Head of caudate nucleus (tissue), 42 donors: ENCODE results near the gene KRT86.
"Not testable (repeated sequence)": the region's sequence is repeated elsewhere in the genome, so short reads cannot be mapped to it uniquely, and the experiment has no call there.

Experiments
- DNase-seq, 42 donors: peaks; one replicate each; pipeline versions ENCODE4 v3.0.0 to v3.0.0-alpha.2; 2020 to 2021; ENCODE audit warnings: mixed read lengths in 7 of 42
- intact Hi-C: fragments of 100-400 bp; cut with DNase I; formaldehyde crosslinking; loops from one replicate; pipeline ENCODE4 v1.15.0; 2022

Gene KRT86

DNA sequence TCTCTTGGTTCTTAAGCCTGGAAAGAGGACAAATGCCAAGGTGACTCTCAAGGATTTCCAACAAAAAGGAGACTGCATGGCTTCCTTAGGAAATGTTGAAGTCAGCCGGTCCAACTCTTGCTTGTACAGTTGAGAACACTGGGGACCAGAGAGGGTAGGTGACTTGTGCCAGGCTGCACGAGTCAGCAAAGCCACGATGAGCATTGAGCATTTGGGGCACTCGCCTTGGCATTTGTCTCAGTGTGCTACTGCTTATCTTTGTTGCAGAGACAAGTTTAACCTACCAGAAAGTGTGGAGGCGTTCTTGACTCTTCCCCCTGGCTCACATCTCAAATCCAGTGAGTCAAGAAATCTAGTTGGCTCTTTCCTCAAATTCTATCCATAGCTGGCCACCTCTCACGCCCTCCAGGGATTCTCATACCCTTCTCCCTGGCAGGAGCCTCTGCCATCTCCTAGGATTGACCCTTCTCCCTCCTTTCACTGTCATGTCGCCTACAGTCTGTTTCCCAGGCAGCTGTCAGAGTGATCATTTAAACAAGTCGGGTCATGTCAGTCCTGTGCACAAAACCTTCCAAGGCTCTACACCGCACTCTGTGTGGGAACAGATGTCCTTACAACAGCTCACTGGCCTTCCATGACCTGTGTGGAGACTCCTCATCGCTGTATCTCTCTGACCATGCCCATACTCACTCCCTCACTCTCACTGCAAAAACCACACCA is 64.0 kb downstream of the KRT86 start:
- DNase-seq = no peak
- intact Hi-C loops = no loop called here

DNA sequence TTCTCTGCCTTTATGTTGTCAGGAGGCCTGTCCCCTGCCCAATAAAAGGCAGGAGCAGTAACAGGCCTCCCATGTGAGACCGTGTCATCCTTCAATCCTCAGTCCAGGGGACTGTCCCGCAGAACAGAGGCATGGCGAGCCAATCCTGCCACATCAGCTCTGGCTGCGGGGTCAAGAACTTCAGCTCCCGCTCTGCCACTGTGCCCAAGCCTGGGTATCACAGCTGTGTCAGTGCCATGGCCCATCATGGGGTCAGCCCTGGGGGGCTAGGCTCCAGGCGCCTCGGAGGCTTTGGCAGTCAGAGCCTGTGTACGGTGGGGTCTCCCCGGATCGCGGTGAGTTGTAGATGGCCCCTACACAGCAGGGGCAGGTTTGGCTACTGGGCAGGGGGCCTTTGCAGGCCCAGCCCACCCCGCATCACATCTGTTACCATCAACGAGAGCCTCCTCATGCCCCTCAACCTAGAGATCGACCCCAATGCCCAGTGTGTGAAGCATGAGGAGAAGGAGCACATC is 66.7 kb downstream of the KRT86 start:
- no peak for DNase-seq
- intact Hi-C loops = no loop called here

DNA sequence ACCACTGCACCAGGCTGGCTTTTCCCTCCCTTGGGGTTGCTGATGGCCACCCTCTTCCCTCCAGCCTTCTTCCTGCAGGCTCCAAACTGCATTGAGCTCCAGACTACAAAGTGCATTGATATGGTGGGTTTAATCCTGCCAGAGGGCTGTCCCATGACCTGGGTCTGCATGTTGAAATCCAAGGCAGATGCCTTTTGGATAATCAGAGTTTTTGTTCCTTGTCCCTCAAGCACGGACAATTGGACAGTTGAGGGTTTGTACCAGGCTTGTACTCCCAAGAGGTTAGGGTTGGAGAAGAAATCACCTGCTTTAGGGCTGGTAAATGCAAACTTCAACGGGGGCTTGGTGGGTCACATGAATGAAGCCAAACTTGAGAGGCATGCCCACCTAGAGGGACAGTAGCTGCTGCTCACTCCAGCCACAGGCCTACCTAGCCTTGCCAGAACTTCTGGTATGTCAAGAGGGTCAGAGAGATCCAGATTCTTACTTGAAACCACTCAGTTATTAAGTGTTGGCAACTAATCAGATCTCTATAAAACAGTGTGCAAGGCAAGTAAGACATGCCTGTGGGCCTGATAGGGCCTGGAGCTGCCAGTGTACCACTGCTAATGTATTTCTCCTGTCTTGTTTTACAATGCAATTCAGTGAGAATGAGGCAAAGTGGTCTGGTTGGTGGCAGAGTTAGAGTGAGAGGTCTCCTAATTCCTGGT is 68.5 kb downstream of the KRT86 start:
- intact Hi-C loops = no loop called here
- DNase-seq = no peak

DNA sequence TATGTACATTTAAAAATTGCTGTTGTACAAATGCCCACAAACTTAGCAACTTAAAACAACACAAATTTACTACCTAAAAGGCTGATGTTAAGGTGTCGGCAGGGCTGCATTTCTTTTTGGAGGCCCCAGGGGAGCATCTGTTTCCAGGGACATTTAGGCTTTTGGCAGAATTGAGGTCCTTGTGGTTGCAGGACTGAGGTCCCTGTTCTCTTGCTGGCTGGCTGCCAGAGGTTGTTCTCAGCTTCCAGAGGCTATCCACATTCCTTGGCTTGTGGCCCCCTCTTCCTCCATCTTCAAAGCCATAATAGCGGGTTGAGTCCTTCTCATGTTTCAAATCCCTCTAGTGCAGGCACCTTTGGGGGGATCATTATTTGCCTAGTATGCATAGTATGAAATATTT is 69.1 kb downstream of the KRT86 start:
- DNase-seq = no peak
- intact Hi-C loops = no loop called here

DNA sequence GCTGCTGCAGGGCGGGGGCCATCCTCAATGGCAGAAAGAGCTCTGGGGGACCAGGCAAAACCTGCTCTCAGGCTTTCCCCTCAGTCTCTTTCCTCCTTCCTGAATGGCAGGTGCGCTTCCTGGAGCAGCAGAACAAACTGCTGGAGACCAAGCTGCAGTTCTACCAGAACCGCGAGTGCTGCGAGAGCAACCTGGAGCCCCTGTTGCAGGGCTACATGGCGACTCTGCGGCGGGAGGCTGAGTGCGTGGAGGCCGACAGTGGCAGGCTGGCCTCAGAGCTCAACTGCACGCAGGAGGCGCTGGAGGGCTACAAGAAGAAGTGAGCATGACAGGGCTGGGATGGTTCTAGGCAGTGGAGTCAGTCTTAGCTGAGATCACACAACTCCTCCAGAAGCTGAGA is 69.7 kb downstream of the KRT86 start:
- no peak for DNase-seq
- intact Hi-C loops = no loop called here

DNA sequence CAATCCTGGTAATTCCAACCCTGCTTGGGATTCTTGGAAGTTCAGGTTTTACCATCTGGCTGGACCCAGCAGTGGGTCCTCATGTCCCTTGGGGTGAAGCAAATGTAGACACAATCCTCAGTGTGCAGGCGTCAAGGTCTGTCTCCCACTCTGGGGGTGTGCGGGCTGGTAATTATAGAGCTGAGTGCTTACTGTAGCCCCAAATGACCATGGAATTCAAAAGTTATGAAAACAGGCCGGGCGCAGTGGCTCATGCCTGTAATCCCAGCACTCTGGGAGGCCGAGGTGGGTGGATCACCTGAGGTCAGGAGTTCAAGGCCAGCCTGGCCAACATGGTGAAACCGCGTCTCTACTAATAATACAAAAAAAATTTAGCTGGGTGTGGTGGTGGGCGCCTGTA is 70.6 kb downstream of the KRT86 start:
- intact Hi-C loops, DNase-seq: not testable (repeated sequence)

DNA sequence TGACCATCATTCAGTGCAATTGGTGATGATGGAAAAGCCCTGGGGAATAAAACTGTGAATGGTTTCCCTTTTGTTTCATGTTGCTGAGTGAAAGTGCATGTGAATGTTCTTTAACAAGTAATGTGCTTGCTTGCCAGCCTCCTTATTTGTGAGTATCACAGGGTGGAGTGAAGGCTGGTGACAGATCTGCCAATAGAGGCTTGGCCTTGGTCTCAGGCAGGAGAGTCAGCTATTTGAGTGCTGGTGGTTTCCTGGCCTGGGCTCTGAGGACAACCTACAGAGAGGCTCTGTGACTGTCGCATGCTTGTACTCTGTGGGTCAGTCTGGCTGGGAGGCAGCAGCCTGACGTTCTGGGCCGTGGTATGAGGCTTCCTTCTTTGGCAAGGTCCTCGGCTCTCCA is 72.1 kb downstream of the KRT86 start:
- peak in 17 of 42 donors; percentile 9 to 59 (median 28) for DNase-seq
- intact Hi-C loops = no loop called here

DNA sequence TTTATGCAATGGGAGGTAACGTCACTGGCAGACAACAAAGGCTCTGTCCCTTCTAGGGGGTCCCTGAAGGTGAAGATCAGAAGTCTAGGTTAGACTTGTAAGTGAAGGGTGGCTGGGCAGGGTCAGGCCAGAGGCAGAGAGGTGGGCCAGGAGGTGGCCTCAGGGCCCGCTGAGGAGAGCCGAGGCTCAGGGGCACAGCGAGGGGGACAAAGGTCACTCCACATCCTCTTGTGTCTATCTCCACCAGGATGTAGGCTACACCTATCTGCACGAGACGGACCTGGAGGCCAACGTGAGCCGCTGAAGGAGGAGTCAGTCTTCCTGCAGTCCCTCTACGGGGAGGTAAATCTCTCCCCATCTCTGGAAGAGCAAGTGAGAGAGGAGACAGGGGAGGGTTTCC is 72.6 kb downstream of the KRT86 start:
- intact Hi-C loops = no loop called here
- no peak for DNase-seq

DNA sequence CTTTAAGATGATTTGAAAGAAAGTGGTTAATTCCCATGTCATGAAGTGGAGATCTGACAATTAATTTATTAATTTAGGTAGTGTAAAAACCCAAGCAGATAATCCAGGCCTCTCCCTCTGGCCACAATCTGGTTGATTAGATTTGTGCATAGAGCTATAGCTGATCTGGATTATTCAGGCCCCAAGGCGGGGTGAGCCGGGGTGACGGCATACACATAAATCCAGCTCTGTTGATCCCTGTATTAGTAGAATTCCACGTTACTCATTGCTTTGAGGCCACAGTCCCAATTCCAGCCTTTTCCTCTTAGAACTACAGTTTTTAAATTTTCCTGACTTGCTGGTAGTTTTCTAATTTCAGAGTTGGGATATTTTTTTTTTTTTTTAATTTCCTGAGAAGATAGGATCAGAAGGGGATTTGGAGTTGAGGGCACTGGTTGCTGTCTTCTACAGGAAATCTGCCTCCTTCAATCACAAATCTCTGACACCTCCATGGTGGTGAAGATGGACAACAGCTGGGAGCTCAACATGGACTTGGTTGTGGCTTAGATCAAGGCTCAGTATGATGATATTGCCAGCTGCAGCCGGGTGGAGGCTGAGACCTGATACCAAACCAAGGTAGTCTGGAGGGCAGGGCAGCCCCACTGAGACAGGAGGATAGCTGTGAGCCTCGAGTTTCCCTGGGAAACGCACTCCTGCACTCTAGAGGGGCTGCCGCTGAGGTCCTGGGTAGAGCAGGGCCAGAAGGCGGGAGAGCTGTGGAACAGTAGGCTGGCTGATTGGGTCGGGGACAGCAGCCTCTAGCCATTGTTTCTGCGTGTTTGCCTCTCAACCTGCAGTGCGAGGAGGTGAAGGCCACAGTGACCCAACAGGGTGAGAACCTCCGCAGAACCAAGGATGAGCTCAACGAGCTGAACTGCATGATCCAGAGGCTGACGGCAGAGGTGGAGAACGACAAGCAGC is 73.4 kb downstream of the KRT86 start:
- DNase-seq = peak in 1 of 42 donors; percentile 19
- intact Hi-C loops = no loop called here

DNA sequence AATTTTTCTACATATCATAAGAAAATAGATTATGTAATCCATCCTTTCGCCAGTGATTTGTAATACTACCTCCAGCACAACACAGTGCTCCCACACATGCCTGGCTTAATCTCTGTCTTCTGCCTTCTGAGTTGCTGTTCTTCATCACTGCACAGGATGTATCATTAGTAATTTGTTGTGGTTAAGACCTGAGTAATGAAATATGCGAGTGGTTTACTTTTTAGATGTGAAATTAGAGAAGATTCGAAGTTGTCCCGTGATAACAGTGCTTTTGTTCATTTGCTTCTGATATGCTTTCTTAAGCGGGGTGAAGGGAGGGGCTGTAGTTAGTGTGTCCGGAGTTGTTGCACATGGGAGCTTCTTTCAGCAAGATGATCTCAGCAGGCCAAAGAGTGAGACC is 74.8 kb downstream of the KRT86 start:
- peak in 1 of 42 donors; percentile 1 for DNase-seq
- intact Hi-C loops = no loop called here

DNA sequence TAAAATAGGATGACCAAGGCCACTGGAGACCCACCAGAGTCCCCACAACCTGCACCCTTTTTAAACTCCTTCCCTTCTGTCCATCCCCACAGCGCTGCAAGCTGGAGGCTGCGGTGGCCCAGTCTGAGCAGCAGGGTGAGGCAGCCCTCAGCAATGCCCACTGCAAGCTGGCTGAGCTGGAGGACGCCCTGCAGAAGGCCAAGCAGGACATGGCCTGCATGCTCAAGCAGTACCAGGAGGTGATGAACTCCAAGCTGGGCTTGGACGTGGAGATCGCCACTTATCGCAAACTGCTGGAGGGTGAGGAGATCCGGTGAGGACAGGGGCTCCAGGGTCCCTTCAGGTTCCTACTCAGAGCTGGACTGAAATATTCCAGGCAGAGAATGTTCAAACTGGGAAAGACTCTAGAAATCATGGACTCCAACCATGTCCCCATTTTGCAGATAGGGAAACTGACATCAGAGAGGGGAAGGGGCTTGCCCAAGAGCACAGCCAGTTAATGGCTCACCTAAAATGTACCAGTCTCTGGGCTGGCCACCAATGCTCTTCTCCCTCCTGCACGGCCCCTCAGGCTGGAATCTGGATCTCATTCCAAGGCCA is 75.7 kb downstream of the KRT86 start:
- intact Hi-C loops = no loop called here
- peak in 3 of 42 donors; percentile 4 to 34 (median 32) for DNase-seq

DNA sequence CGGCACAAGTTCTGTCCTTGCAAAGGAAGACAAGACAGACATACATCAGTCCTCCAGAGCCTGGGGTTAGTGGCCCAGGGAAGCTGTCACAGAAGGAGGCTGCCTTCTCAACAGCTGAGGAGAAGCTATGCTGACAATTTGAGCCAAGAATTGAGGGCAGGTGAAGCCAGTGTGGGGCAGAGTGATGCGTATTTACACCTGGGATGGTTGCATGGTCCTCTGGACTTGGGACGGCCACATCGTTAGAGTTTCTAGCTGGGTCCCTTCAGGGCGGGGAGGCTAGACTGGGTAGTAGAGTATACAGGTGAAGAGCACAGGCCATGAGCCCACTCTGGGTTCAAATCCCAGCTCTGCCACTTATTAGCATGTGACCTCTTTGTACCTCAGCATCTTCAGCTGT is 76.3 kb downstream of the KRT86 start:
- intact Hi-C loops = no loop called here
- DNase-seq = peak in 3 of 42 donors; percentile 13 to 24 (median 20)

DNA sequence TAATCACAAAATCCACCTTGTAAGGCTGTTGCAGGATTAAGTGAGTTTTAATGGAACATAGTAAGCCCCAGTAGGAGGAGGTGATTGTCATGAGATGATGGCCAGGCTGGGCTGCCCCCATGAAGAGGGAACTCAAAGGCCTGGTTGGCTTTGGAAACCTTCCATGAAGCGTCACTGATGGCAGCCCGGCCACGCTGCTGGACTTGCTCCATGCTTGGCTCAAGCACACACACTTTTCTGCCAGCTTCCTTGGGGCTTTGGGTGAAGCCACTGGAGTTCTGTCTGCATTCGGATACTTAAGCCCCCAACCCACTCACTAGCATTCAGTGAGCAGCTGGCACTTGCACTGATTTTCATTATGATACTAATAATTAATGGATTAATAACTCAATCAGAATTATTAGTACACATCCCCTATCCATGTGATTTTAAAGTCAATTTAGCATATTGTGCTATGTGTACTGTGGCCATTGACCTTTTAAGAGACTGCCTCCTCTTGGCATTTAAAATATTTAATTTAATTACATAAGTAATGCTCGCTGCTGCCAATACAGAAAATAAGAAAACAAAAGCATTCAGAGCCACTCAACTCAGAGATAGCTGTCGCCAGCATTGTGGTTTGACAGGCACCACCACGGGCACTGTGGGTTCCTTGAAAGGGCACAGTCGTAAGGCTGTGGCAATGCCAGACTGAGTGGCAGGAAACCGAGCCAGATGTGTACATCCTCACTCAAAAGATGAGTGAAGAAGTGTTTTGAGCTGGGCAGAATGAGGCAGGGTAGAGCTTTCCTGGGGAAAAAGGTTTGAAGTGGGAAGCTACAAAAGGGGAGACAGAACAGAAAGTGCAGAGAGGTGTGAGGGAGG is 77.0 kb downstream of the KRT86 start:
- DNase-seq = peak; percentile 12 to 77 (median 52)
- intact Hi-C loops = no loop called here

DNA sequence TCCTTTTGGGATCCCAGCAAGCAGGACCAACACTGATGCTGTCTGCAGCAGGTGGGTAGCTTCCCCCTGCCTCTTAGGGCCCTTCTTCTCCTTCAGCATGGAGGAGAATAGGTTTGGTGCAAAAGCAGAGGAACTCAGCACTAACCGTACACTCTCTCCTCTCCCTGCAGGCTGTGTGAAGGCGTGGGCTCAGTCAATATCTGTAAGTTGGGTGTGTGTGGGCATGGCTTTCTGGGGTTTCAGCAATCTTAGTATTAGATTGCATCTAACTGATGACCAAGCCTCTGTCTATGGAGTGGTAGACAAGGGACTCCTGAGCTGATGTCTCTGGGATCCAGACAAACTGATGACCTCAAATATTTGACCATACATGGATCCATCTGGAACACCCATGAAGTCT is 78.5 kb downstream of the KRT86 start:
- intact Hi-C loops = no loop called here
- DNase-seq = peak in 2 of 42 donors; percentile 2 to 11

DNA sequence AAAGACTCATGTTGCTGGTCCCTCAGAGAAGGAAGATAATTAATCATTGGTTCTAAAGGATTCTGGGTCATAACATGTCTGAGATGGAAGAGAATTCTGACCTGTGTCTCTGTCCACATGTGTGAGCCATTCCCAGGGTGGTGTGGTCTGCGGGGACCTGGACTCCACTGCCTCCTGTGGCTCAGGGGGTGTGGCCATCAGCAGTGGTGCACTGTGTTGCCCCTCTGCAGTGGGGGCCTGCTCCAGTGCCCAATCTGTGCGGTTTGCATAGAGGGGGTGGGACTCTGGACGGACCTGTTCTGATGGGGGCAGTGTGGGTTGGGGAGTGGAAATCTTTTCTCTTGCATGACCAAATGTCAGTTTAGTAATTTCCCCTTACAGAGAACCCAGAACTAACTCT is 79.3 kb downstream of the KRT86 start:
- peak in 3 of 42 donors; percentile 1 to 27 (median 9) for DNase-seq
- intact Hi-C loops = no loop called here

DNA sequence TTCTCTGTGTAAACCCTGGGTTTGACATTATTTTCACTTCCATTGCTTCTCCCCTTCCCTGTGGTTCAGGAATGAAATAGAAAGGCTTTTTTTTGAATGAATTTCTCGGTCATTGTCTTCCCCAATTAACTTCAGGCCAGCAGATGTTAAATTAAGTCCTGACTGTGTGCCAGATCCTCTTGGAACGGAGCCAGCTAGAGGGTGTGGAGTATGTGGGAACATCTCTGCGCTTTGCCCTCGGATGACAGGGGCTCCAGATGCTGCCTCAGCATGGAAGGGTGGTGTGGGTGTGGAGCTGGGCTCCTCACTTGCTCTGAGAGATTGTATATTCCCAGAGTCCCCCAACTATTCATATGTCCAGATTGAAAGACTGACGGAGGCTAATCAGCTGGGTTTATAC is 79.8 kb downstream of the KRT86 start:
- intact Hi-C loops = no loop called here
- peak in 3 of 42 donors; percentile 23 to 30 (median 28) for DNase-seq

DNA sequence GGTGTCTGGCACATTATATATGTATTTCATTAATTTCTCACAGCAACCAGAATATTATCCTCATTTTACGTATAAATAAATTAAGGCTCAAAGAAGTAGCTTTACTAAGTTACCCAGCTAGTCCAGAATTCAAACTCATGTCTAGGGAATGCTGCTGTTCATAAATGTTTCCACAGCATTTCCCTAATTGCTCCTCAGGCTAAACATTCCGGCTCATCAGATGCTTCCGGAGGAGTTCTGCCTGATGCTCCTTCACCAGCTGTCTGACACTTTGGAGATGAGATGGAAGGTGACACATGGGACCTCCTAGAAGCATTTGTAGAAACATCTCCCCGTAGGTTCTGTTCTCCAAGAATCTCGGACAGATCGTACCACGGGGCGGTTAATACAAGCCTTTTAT is 80.7 kb downstream of the KRT86 start:
- DNase-seq = peak in 2 of 42 donors; percentile 4 to 7
- intact Hi-C loops = no loop called here
